Renal cortex interstitium (tissue), 11 donors: Measurements from ENCODE around the gene HELZ. TPM values are rescaled to one million over a fixed set of nuclear protein-coding genes. Genes with fewer than 3 reads are reported as not detected.

ENCODE experiments used
- DNase-seq, 11 donors: peaks; one replicate each; pipeline ENCODE4 v3.0.0-alpha.2; 2013; ENCODE audit warnings: low read depth in 9 of 11, low spot score in 4 of 11; ENCODE audit errors: extremely low read depth in 1 of 11
- polyA plus RNA-seq, 3 donors: library from polyadenylated mRNA; unstranded; fragments of 120-200 nt; gene quantifications; one replicate each; pipeline ENCODE4 v1.2.1, GENCODE V29; 2013; ENCODE audit not compliant: insufficient read length in 3 of 3

Gene HELZ
- polyA plus RNA-seq, 3 donors = 29.1 to 33.6 (median 30.3) TPM

DNA sequence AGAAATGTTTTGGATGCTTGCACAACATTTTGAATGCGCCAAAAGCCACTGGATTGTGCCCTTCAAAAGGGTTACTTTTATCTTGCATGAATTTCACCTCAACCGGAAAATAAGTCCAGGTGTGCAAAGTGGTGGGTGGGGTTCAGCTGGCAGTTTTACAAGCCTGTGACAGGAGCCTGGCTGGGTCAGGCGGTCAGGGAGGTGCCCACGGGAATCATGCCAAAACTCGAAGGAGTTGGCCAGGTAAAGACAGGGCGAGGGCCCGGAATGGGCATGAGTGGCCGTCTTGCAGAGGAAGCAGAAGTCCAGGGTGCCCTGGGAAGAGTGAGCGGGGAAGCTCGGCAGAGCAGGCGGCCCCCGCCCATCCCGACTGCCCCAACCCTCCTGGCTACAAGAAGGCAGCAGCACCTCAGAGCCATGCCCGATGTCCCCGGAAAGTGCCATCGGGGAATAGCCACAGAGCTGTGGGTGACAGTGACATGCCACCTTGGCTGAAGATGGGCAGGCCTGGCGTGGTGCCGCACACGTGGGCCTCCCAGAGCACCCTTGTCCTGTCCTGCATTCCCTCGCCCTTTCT, 219.7 kb downstream of the HELZ start:
- no peak for DNase-seq

DNA sequence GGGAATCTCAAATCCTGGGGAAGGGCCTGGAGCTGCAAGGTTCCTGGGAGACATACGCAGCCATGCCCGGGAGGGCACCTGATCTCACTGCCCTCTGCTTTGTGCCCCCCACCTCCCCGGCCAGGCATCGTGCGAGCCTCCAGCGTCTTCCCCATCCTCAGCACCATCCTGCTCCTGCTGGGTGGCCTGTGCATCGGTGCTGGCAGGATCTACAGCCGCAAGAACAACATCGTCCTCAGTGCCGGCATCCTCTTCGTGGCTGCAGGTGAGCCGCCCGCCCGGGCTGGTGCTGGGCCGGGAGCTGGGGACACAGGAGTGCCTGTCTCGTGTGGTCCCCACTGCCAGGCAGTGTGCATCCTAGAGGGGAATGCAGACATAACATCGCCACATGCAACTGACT, 220.3 kb downstream of the HELZ start:
- no peak for DNase-seq

DNA sequence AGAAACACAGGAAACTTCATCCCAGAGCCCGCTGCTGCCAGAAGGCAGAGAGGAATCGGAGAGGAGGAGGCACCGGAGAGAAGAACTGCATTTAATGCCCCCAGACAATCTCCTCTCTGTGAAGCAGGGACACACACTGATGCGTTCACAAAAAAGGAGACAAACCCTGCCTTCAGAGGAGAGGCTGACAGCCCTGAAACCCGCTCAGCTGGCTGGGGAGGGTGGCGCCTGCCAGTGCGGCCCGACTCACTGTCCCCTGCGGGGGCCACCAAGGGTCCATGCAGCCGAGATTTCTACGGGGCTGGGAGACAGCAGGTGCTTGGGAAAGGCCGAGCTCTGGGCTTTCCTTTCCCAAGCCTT, 222.6 kb downstream of the HELZ start:
- DNase-seq = no peak

DNA sequence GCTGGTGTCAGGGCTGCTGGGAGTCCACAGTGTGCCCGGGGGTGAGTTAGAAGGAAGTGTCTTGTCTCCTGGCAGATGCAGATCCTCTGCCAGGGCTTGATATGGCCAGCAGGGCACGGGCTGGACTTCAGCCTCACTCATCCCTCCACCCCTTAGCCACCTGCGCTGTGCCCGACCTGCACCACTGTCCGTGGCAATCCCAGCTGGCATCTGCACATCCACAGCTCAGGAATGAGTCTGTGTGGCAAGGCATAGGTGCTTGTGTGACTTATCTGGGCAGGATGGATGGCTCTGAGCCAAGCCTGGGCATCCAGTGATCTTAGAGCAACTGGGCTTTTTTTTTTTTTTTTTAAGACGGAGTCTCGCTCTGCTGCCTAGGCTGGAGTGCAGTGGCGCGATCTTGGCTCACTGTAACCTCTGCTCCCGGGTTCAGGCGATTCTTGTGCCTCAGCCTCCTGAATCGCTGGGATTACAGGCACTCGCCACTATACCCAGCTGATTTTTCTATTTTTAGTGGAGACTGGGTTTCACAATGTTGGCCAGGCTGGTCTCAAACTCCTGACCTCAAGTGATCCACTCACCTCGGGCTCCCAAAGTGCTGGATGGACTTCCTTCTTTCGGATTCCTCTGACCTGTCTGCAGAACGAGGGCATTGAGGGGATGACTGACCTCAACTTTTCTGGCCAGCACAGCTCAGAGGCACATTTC, 223.1 kb downstream of the HELZ start:
- DNase-seq = no peak

DNA sequence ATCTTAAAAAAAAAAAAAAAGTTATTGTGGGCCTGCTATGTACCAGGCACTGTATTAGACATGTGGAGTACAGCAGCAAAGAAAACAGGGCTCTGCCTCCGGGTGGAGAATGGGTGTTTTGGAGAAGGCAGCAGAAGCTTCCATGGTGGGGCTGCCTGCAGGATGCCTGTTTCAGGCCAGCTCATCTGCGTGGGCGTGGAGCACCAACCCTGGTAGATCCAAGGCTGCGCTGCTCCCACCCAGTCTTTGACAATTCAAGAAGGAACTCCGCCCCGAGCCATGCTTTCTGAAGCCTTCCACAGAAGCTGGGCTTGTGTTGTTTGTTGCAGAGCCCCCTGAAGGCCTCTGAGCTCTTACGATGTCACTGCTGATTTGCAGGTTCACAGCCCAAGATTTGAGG, 223.8 kb downstream of the HELZ start:
- DNase-seq = no peak

Other genes with a start within 250 kb of the HELZ start
- gene CACNG1, start 200.6 kb downstream of the HELZ start, polyA plus RNA-seq = not detected
- gene PSMD12, start 121.4 kb upstream of the HELZ start, polyA plus RNA-seq = 10 to 100 TPM; 42.9 to 48.2 (median 44.3) TPM
- gene PITPNC1, start 132.1 kb upstream of the HELZ start, polyA plus RNA-seq = 10 to 100 TPM; 19.9 to 26.1 (median 23.7) TPM